Measurements from ENCODE around the gene KCNF1. TPM values are rescaled to one million over a fixed set of nuclear protein-coding genes. Genes with fewer than 3 reads are reported as not detected.

The KCNF1 gene
- total RNA-seq, 1 experiment from 2014 or later = 0.29 TPM

DNA sequence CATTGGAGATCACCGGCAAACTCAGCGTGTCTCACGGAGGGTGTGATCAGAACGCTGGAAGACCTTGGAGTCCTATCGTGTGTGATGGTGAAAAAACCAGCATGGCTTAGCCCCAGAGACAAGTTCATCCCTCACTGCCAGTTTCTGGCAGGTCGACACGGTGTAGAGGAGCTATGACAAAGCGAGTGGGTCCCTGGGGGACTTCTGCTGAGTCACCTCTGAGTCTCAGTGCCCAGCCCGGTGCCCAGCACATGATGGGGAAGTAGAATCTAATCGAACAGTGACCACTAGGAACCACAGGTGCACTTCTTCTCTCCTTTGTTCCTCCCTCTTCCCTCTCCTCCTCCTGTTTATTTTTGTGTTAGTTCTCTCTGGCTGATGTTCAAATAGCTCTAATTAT is 45.9 kb upstream of the KCNF1 start:
- ChIA-PET POLR2A (no interaction called here), CTCF (interaction anchor here (1.1 to 1.2 kb wide), 2 partner anchors 30 to 33 kb away, joined by 3 to 4 read pairs; no protein-coding TSS in a partner anchor)
- Mint-ChIP-seq H3K27me3 (ENCODE audit: insufficient read depth, unreplicated experiment) (peaks cover 5% of the 10 kb centered on the region), H3K27ac (ENCODE audit: unreplicated experiment) (no peak overlapping the region), H3K9me3 (ENCODE audit: unreplicated experiment) (no peaks in the 10 kb centered on the region), H3K36me3 (ENCODE audit: insufficient read depth, unreplicated experiment) (no peaks in the 10 kb centered on the region), H3K4me1 (ENCODE audit: low read depth, unreplicated experiment) (no peaks in the 10 kb centered on the region), H3K4me3 (ENCODE audit: unreplicated experiment) (no peak overlapping the region)
- no peaks in the 10 kb centered on the region for H3K27me3 ChIP-seq (replicated peaks; ENCODE audit: control insufficient read depth, insufficient read depth, low read length)
- TF ChIP-seq, protein P1, sequence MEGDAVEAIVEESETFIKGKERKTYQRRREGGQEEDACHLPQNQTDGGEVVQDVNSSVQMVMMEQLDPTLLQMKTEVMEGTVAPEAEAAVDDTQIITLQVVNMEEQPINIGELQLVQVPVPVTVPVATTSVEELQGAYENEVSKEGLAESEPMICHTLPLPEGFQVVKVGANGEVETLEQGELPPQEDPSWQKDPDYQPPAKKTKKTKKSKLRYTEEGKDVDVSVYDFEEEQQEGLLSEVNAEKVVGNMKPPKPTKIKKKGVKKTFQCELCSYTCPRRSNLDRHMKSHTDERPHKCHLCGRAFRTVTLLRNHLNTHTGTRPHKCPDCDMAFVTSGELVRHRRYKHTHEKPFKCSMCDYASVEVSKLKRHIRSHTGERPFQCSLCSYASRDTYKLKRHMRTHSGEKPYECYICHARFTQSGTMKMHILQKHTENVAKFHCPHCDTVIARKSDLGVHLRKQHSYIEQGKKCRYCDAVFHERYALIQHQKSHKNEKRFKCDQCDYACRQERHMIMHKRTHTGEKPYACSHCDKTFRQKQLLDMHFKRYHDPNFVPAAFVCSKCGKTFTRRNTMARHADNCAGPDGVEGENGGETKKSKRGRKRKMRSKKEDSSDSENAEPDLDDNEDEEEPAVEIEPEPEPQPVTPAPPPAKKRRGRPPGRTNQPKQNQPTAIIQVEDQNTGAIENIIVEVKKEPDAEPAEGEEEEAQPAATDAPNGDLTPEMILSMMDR (IDR thresholded peaks at IDR 0.05; ENCODE audit: insufficient read depth in 1 of 2, low read depth in 1 of 2, low read length in 1 of 2, severe bottlenecking in 1 of 2, unreplicated experiment in 1 of 2) = no peak
- no peak overlapping the region for H3K4me3 ChIP-seq (ENCODE audit: low read depth, low read length)
- H3K9me3 ChIP-seq = no peaks in the 10 kb centered on the region
- H3K36me3 ChIP-seq (ENCODE audit: control insufficient read depth, insufficient read depth, low read length) = no peaks in the 10 kb centered on the region
- no peak for DNase-seq
- no peaks in the 10 kb centered on the region for H3K4me1 ChIP-seq
- BruUV-seq (replicated peaks) = no TSS peak
- intact Hi-C loops (cut with micrococcal nuclease; ENCODE audit: unreplicated experiment) = no loop called here

GRCh38 chr2:10867692-10868420 is 43.9 kb upstream of the KCNF1 start:
- H3K36me3 Mint-ChIP-seq (ENCODE audit: insufficient read depth, unreplicated experiment) = no peaks in the 10 kb centered on the region
- CTCF ChIA-PET = interaction anchor here (1.0 kb wide), 1 partner anchor 32 kb away, joined by 3 read pairs; no protein-coding TSS in a partner anchor
- Histone ChIP-seq H3K27me3 (replicated peaks; ENCODE audit: control insufficient read depth, insufficient read depth, low read length) (no peaks in the 10 kb centered on the region), H3K9me3 (no peaks in the 10 kb centered on the region; the same call in 1 of the 2 replicates), H3K4me3 (ENCODE audit: low read depth, low read length) (no peak overlapping the region), H3K4me1 (no peaks in the 10 kb centered on the region), H3K36me3 (ENCODE audit: control insufficient read depth, insufficient read depth, low read length) (no peaks in the 10 kb centered on the region)
- intact Hi-C loops (cut with micrococcal nuclease; ENCODE audit: unreplicated experiment) = no loop called here
- H3K4me3 Mint-ChIP-seq (ENCODE audit: unreplicated experiment) = no peak overlapping the region
- H3K4me1 Mint-ChIP-seq (ENCODE audit: low read depth, unreplicated experiment) = no peaks in the 10 kb centered on the region
- POLR2A ChIA-PET = no interaction called here
- H3K27ac Mint-ChIP-seq (ENCODE audit: unreplicated experiment) = no peak overlapping the region
- BruUV-seq (replicated peaks) = no TSS peak
- DNase-seq = no peak
- TF ChIP-seq, protein P1 (IDR thresholded peaks at IDR 0.05; ENCODE audit: insufficient read depth in 1 of 2, low read depth in 1 of 2, low read length in 1 of 2, severe bottlenecking in 1 of 2, unreplicated experiment in 1 of 2) = no peak
- H3K9me3 Mint-ChIP-seq (ENCODE audit: unreplicated experiment) = peaks cover 10% of the 10 kb centered on the region
- H3K27me3 Mint-ChIP-seq (ENCODE audit: insufficient read depth, unreplicated experiment) = peaks cover 5% of the 10 kb centered on the region

- Mint-ChIP-seq H3K27me3 (ENCODE audit: insufficient read depth, unreplicated experiment) (peaks cover 5% of the 10 kb centered on the region), H3K4me3 (ENCODE audit: unreplicated experiment) (no peak overlapping the region), H3K36me3 (ENCODE audit: insufficient read depth, unreplicated experiment) (no peaks in the 10 kb centered on the region), H3K27ac (ENCODE audit: unreplicated experiment) (no peak overlapping the region), H3K9me3 (ENCODE audit: unreplicated experiment) (peaks cover 10% of the 10 kb centered on the region), H3K4me1 (ENCODE audit: low read depth, unreplicated experiment) (no peaks in the 10 kb centered on the region)
- TF ChIP-seq, protein P1 (IDR thresholded peaks at IDR 0.05; ENCODE audit: insufficient read depth in 1 of 2, low read depth in 1 of 2, low read length in 1 of 2, severe bottlenecking in 1 of 2, unreplicated experiment in 1 of 2) = no peak
- intact Hi-C loops (cut with micrococcal nuclease; ENCODE audit: unreplicated experiment) = no loop called here
- BruUV-seq (replicated peaks) = no TSS peak
- CTCF ChIA-PET = interaction anchor here (1.0 kb wide), 1 partner anchor 32 kb away, joined by 3 read pairs; no protein-coding TSS in a partner anchor
- Histone ChIP-seq H3K9me3 (no peaks in the 10 kb centered on the region; the same call in 1 of the 2 replicates), H3K4me3 (ENCODE audit: low read depth, low read length) (no peak overlapping the region), H3K36me3 (ENCODE audit: control insufficient read depth, insufficient read depth, low read length) (no peaks in the 10 kb centered on the region), H3K27me3 (replicated peaks; ENCODE audit: control insufficient read depth, insufficient read depth, low read length) (no peaks in the 10 kb centered on the region), H3K4me1 (no peaks in the 10 kb centered on the region)
- DNase-seq = no peak
- POLR2A ChIA-PET = no interaction called here
These were observed 43.0 kb upstream of the KCNF1 start for GRCh38 chr2:10868465-10869314.
